Stimulated activated CD8-positive, alpha-beta memory T cell treated with anti-CD3 and anti-CD28 coated beads, Interleukin-12 subunit alpha, Interleukin-12 subunit beta, amount 100 ng/mL, for 4 hours (primary cell): ENCODE measurements around the gene SH3D19.
A peak's percentile ranks its signal among the peaks of the same experiment; 100 is the strongest.
"Not testable (repeated sequence)": the region's sequence is repeated elsewhere in the genome, so short reads cannot be mapped to it uniquely, and the experiment has no call there.

Experiments used
- DNase-seq: peaks from one replicate; pipeline ENCODE4 v3.0.0-alpha.2; 2020; ENCODE audit warnings: low read depth

The SH3D19 gene

GRCh38 chr4:151150821-151151580, 174.4 kb downstream of the SH3D19 start:
- no peak for DNase-seq

- no peak for DNase-seq
Observed at GRCh38 chr4:151148261-151148660, 177.1 kb downstream of the SH3D19 start.

- DNase-seq: no peak
Observed at GRCh38 chr4:151147000-151147399, 178.4 kb downstream of the SH3D19 start.

GRCh38 chr4:151144329-151145072, 180.9 kb downstream of the SH3D19 start:
- no peak for DNase-seq

- no peak for DNase-seq
Observed at GRCh38 chr4:151143811-151144210, 181.6 kb downstream of the SH3D19 start.

- no peak for DNase-seq
Observed at GRCh38 chr4:151143162-151143561, 182.2 kb downstream of the SH3D19 start.

- DNase-seq: no peak
Observed at GRCh38 chr4:151142758-151143157, 182.6 kb downstream of the SH3D19 start.

GRCh38 chr4:151139814-151140213, 185.6 kb downstream of the SH3D19 start:
- no peak for DNase-seq

- not testable (repeated sequence) for DNase-seq
Observed at GRCh38 chr4:151136048-151136447, 189.4 kb downstream of the SH3D19 start.

- DNase-seq: no peak
Observed at GRCh38 chr4:151133311-151133710, 192.1 kb downstream of the SH3D19 start.

- no peak for DNase-seq
Observed at GRCh38 chr4:151129796-151130195, 195.6 kb downstream of the SH3D19 start.

- DNase-seq: no peak
Observed at GRCh38 chr4:151117371-151117962, 207.9 kb downstream of the SH3D19 start.

GRCh38 chr4:151114986-151115385, 210.4 kb downstream of the SH3D19 start:
- DNase-seq: no peak

- no peak for DNase-seq
Observed at GRCh38 chr4:151114338-151114737, 211.1 kb downstream of the SH3D19 start.

GRCh38 chr4:151110236-151110635, 215.2 kb downstream of the SH3D19 start:
- no peak for DNase-seq

GRCh38 chr4:151107063-151107462, 218.3 kb downstream of the SH3D19 start:
- DNase-seq: no peak

- DNase-seq: no peak
Observed at GRCh38 chr4:151105454-151106032, 219.9 kb downstream of the SH3D19 start.

- no peak for DNase-seq
Observed at GRCh38 chr4:151104621-151105020, 220.8 kb downstream of the SH3D19 start.

GRCh38 chr4:151103758-151104157, 221.6 kb downstream of the SH3D19 start:
- no peak for DNase-seq

GRCh38 chr4:151100531-151100930, 224.9 kb downstream of the SH3D19 start:
- no peak for DNase-seq

GRCh38 chr4:151099976-151100417, 225.4 kb downstream of the SH3D19 start:
- DNase-seq: no peak

- peak; percentile 98 for DNase-seq
Observed at GRCh38 chr4:151099229-151099975, 226.0 kb downstream of the SH3D19 start, which contains the start of gene RPS3A. RPS3A (plus strand) TSS chr4:151099628; CDS start chr4:151099653, 25 bp downstream.
